ENCODE results near the gene PSMG4. TPM values are rescaled to one million over a fixed set of nuclear protein-coding genes. Genes with fewer than 3 reads are reported as not detected.

The PSMG4 gene
- total RNA-seq, 1 experiment from 2014 or later: 51.9 TPM

DNA sequence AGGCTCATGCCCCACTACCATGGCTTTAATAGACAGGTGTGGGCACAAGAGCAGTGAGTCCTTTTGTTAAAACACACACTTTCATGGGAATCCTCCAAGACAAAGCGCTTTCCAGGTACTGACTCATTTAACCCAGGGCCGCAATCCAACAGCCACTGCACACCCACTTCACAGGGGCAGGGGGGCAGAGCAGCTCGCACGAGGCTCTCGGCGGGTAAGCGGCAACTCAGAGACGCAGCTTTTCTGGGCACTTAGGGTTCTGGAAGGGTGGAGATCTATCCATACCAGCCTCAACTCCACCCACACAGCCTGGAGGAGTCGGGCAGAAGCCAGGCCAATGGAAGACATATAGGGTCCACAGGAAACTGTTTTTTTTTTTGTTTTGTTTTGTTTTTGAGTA, 28.6 kb downstream of the PSMG4 start:
- H4K20me1 ChIP-seq (ENCODE audit: low read length): no peaks in the 10 kb centered on the region

DNA sequence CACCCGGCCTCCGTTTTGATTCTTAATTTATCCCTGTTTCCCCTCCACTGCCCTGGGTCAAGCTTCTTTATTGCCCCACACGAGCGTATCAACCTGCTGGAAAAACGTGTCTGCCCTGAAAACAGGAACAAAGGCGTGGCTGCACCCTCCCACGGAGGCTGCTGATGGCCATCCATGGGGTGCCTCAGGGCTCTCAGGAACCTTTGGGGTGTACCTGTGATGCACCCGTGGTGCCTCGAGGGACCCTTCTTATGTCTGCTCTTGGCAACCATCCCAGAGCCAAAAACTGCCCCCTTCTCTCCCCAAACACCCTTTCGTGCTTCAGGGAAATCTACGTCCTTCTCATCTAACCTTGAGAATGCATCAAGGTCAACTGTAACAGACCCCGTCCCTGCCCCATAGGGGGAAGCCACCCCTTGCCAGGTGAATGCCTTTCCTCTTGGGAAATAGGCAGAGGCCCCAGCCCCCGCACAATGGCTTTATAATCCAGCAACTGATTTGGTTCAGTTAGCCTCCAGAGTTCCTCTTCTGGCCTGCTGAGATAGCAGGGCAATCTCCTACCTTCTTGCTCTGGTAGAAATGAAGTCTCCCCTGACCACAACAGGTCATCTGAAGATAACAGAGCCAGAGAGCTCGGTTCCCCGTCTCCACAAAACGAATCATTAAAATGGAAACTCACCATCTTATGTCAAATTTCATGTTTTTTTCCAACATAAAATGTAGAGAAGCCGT, 29.4 kb downstream of the PSMG4 start:
- ATAC-seq: no peak
- Histone ChIP-seq H3K9me2 (replicated peaks; ENCODE audit: low read length) (no peaks in the 10 kb centered on the region), H4K20me1 (ENCODE audit: low read length) (no peaks in the 10 kb centered on the region), H3K36me3 (ENCODE audit: low read depth, low read length) (no peaks in the 10 kb centered on the region), H3F3A (ENCODE audit: low read length, unreplicated experiment) (no peaks in the 10 kb centered on the region), H3K27ac (ENCODE audit: low read length) (no peak overlapping the region), H3K9me3 (ENCODE audit: low read length) (no peaks in the 10 kb centered on the region), H3K27me3 (ENCODE audit: low read length) (no peaks in the 10 kb centered on the region), H3K4me1 (ENCODE audit: insufficient read depth, low read length) (peaks cover 6% of the 10 kb centered on the region; the same call in 1 of the 2 replicates), H3K79me2 (ENCODE audit: low read length) (no peaks in the 10 kb centered on the region), H3K4me2 (ENCODE audit: low read length) (no peak overlapping the region), H3K4me3 (ENCODE audit: low read length) (no peak overlapping the region), H2AFZ (ENCODE audit: low read length) (no peak overlapping the region), H3K9ac (ENCODE audit: low read length) (no peak overlapping the region)
- CTCF ChIA-PET: no interaction called here
- POLR2A ChIA-PET (ENCODE audit: unreplicated experiment): interaction anchor here (0.6 kb wide), 1 partner anchor 312 kb away, joined by 4 read pairs; no protein-coding TSS in a partner anchor
- intact Hi-C loops (cut with micrococcal nuclease): no loop called here
- DNase-seq: no peak
- TF ChIP-seq EZH2phosphoT487 (IDR thresholded peaks at IDR 0.05; ENCODE audit: borderline replicate concordance, low read length) (no peak), EZH2 (IDR thresholded peaks at IDR 0.05; ENCODE audit: low read length, unreplicated experiment) (no peak)
- TF ChIP-seq, protein P1, sequence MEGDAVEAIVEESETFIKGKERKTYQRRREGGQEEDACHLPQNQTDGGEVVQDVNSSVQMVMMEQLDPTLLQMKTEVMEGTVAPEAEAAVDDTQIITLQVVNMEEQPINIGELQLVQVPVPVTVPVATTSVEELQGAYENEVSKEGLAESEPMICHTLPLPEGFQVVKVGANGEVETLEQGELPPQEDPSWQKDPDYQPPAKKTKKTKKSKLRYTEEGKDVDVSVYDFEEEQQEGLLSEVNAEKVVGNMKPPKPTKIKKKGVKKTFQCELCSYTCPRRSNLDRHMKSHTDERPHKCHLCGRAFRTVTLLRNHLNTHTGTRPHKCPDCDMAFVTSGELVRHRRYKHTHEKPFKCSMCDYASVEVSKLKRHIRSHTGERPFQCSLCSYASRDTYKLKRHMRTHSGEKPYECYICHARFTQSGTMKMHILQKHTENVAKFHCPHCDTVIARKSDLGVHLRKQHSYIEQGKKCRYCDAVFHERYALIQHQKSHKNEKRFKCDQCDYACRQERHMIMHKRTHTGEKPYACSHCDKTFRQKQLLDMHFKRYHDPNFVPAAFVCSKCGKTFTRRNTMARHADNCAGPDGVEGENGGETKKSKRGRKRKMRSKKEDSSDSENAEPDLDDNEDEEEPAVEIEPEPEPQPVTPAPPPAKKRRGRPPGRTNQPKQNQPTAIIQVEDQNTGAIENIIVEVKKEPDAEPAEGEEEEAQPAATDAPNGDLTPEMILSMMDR (conservative IDR thresholded peaks at IDR 0.05; ENCODE audit: low read depth, low read length): no peak
- BruUV-seq (replicated peaks): no TSS peak

More for the DNA sequence above, 28.6 kb downstream of the PSMG4 start:
- Histone ChIP-seq H2AFZ (ENCODE audit: low read length) (no peak overlapping the region), H3K36me3 (ENCODE audit: low read depth, low read length) (no peaks in the 10 kb centered on the region), H3K4me1 (ENCODE audit: insufficient read depth, low read length) (peaks cover 13% of the 10 kb centered on the region), H3K9me3 (ENCODE audit: low read length) (no peaks in the 10 kb centered on the region), H3K4me2 (ENCODE audit: low read length) (no peak overlapping the region), H3K79me2 (ENCODE audit: low read length) (no peaks in the 10 kb centered on the region), H3K9me2 (replicated peaks; ENCODE audit: low read length) (no peaks in the 10 kb centered on the region), H3F3A (ENCODE audit: low read length, unreplicated experiment) (no peaks in the 10 kb centered on the region), H3K27me3 (ENCODE audit: low read length) (no peaks in the 10 kb centered on the region), H3K4me3 (ENCODE audit: low read length) (no peak overlapping the region), H3K9ac (ENCODE audit: low read length) (no peak overlapping the region), H3K27ac (ENCODE audit: low read length) (0 out of 2 replicates have a peak overlapping the region, but pooled peaks have one; percentile 20)
- intact Hi-C loops (cut with micrococcal nuclease): no loop called here
- no peak for TF ChIP-seq EZH2 (IDR thresholded peaks at IDR 0.05; ENCODE audit: low read length, unreplicated experiment)
- no peak for TF ChIP-seq EZH2phosphoT487 (IDR thresholded peaks at IDR 0.05; ENCODE audit: borderline replicate concordance, low read length)
- TF ChIP-seq, protein P1 (conservative IDR thresholded peaks at IDR 0.05; ENCODE audit: low read depth, low read length): no peak
- peak; percentile 20 for DNase-seq
- POLR2A ChIA-PET (ENCODE audit: unreplicated experiment): no interaction called here
- no TSS peak for BruUV-seq (replicated peaks)
- CTCF ChIA-PET: no interaction called here
- ATAC-seq: peak; percentile 31
